H1 (cell line): ENCODE measurements around the gene AK8. TPM values are rescaled to one million over a fixed set of nuclear protein-coding genes. Genes with fewer than 3 reads are reported as not detected.

Source experiments
- CTCF ChIA-PET: fragments of 300-600 bp; sonication (Branson Sonifier 250); formaldehyde crosslinking; loops from one replicate; lab custom pipeline; 2021; ENCODE audit not compliant: partially characterized antibody; lab: Charles Lee
- POLR2A ChIA-PET: fragments of 300-600 bp; sonication (Branson Sonifier 250); formaldehyde crosslinking; loops from one replicate; lab custom pipeline; 2021; ENCODE audit warnings: inconsistent platforms; ENCODE audit not compliant: partially characterized antibody; lab: Charles Lee
- DNase-seq, 2 experiments: peaks; one replicate each; pipeline versions ENCODE4 v3.0.0 to v3.0.0-alpha.2; 2010 to 2022; ENCODE audit warnings: low spot score in 2 of 2, low read depth in 1 of 2, mixed read lengths in 1 of 2
- FAIRE-seq: peaks from 2 replicates; lab custom pipeline; 2011; peaks lifted over from hg19 to GRCh38; lab: Jason Lieb, UNC
- H2AFZ ChIP-seq: 2 replicates; pipeline ENCODE4 v1.8.1; 2012; ENCODE audit warnings: low read length, inconsistent platforms
- H2AK5ac ChIP-seq: 2 replicates; pipeline ENCODE4 v1.6.1; 2013; ENCODE audit warnings: low read depth, low read length
- H2BK120ac ChIP-seq: replicated peaks from 2 replicates; pipeline ENCODE3; 2013; ENCODE audit warnings: low read depth, low read length, inconsistent platforms
- H2BK12ac ChIP-seq: 2 replicates; pipeline ENCODE4 v1.6.1; 2013; ENCODE audit warnings: low read depth, low read length
- H2BK15ac ChIP-seq: 2 replicates; pipeline ENCODE4 v1.6.1; 2013; ENCODE audit warnings: low read length
- H2BK20ac ChIP-seq: 2 replicates; pipeline ENCODE4 v1.6.1; 2013; ENCODE audit warnings: low read length
- H2BK5ac ChIP-seq: 2 replicates; pipeline ENCODE4 v1.6.1; 2013; ENCODE audit warnings: low read depth, low read length
- H3K14ac ChIP-seq: 2 replicates; pipeline ENCODE4 v1.6.1; 2013; ENCODE audit warnings: inconsistent platforms; ENCODE audit not compliant: insufficient read length
- H3K18ac ChIP-seq: 2 replicates; pipeline ENCODE4 v1.6.1; 2013; ENCODE audit warnings: low read length; ENCODE audit errors: extremely low read depth
- H3K23ac ChIP-seq: 2 replicates; pipeline ENCODE4 v1.6.1; 2013; ENCODE audit warnings: inconsistent platforms; ENCODE audit not compliant: insufficient read length
- H3K23me2 ChIP-seq: 2 replicates; pipeline ENCODE4 v1.6.1; 2013; ENCODE audit warnings: low read depth, low read length
- H3K27ac ChIP-seq: 2 replicates; pipeline ENCODE4 v1.6.1; 2011; ENCODE audit warnings: low read depth, low read length, inconsistent platforms
- H3K27me3 ChIP-seq, 4 experiments: replicated peaks in 1 of 4; 1 replicate in 1 of 4; 2 replicates in 3 of 4; pipeline versions ENCODE4 v1.6.1 to v1.8.1; 2011 to 2013; ENCODE audit warnings: low read length in 3 of 4, mild to moderate bottlenecking in 3 of 4, inconsistent platforms in 2 of 4, mixed read lengths in 2 of 4, moderate library complexity in 1 of 4; ENCODE audit not compliant: control insufficient read depth in 3 of 4, insufficient read depth in 3 of 4; ENCODE audit errors: extremely low read depth in 1 of 4
- H3K36me3 ChIP-seq, 4 experiments: 2 replicates each; pipeline versions ENCODE4 v1.6.1 to v1.8.1; 2011 to 2013; ENCODE audit warnings: mild to moderate bottlenecking in 4 of 4, low read length in 3 of 4, moderate library complexity in 2 of 4, control low read depth in 1 of 4, inconsistent platforms in 1 of 4; ENCODE audit not compliant: insufficient read depth in 4 of 4, control insufficient read depth in 2 of 4
- H3K4ac ChIP-seq: replicated peaks from 2 replicates; pipeline ENCODE3; 2013; ENCODE audit warnings: low read length, low read depth, mixed read lengths, inconsistent platforms; ENCODE audit not compliant: insufficient read length
- H3K4me1 ChIP-seq, 4 experiments: replicated peaks in 1 of 4; 1 replicate in 1 of 4; 2 replicates in 3 of 4; pipeline versions ENCODE4 v1.6.1 to v1.8.1; 2011 to 2013; ENCODE audit warnings: low read length in 3 of 4, inconsistent platforms in 2 of 4, mixed read lengths in 1 of 4; ENCODE audit not compliant: insufficient read depth in 4 of 4, control insufficient read depth in 3 of 4
- H3K4me2 ChIP-seq, 2 experiments: 2 replicates each; pipeline versions ENCODE4 v1.6.1 to v1.8.1; 2011 to 2013; ENCODE audit warnings: low read depth in 2 of 2, low read length in 2 of 2, control low read depth in 1 of 2, inconsistent platforms in 1 of 2, mild to moderate bottlenecking in 1 of 2; ENCODE audit not compliant: insufficient read depth in 1 of 2
- H3K4me3 ChIP-seq, 4 experiments: fragments of 200-600, 300-600 bp in 1 of 4; sonication (generic), shearing (Covaris generic), sonication (Bioruptor Twin) in 1 of 4; 2 replicates each; pipeline versions ENCODE4 v1.5.1 to v1.8.1; 2011 to 2016; ENCODE audit warnings: low read length in 4 of 4, low read depth in 3 of 4, control low read depth in 2 of 4, inconsistent platforms in 2 of 4, mild to moderate bottlenecking in 2 of 4, mixed read lengths in 1 of 4, moderate library complexity in 1 of 4; ENCODE audit not compliant: insufficient read depth in 2 of 4; ENCODE audit errors: extremely low read depth in 1 of 4
- H3K56ac ChIP-seq: replicated peaks from 2 replicates; pipeline ENCODE3; 2013; ENCODE audit warnings: low read depth, mild to moderate bottlenecking, mixed read lengths, low read length, inconsistent platforms; ENCODE audit not compliant: insufficient read length
- H3K79me1 ChIP-seq: 2 replicates; pipeline ENCODE4 v1.6.1; 2013; ENCODE audit warnings: low read depth, low read length, control low read depth
- H3K79me2 ChIP-seq, 2 experiments: 2 replicates each; pipeline versions ENCODE4 v1.6.1 to v1.8.1; 2012 to 2013; ENCODE audit warnings: low read length in 2 of 2, mild to moderate bottlenecking in 2 of 2, inconsistent platforms in 1 of 2; ENCODE audit not compliant: insufficient read depth in 2 of 2, control insufficient read depth in 1 of 2
- H3K9ac ChIP-seq, 4 experiments: replicated peaks in 1 of 4; 1 replicate in 1 of 4; 2 replicates in 3 of 4; pipeline versions ENCODE4 v1.6.1 to v1.8.1; 2011 to 2013; ENCODE audit warnings: low read depth in 3 of 4, low read length in 3 of 4, control low read depth in 2 of 4, mild to moderate bottlenecking in 2 of 4, moderate library complexity in 2 of 4, inconsistent platforms in 1 of 4; ENCODE audit errors: extremely low read depth in 1 of 4
- H3K9me3 ChIP-seq, 2 experiments: 2 replicates each; pipeline versions ENCODE4 v1.6.1 to v1.8.1; 2012 to 2013; ENCODE audit warnings: mild to moderate bottlenecking in 2 of 2, moderate library complexity in 2 of 2, control low read depth in 1 of 2, inconsistent platforms in 1 of 2, low read depth in 1 of 2, low read length in 1 of 2, mixed read lengths in 1 of 2; ENCODE audit not compliant: insufficient read depth in 2 of 2
- H4K20me1 ChIP-seq, 2 experiments: replicated peaks in 1 of 2; 2 replicates each; pipeline versions ENCODE3 to v1.8.1; 2011 to 2013; ENCODE audit warnings: inconsistent platforms in 2 of 2, low read length in 2 of 2, mild to moderate bottlenecking in 1 of 2; ENCODE audit not compliant: insufficient read depth in 2 of 2, control insufficient read depth in 1 of 2
- H4K5ac ChIP-seq: 2 replicates; pipeline ENCODE4 v1.6.1; 2013; ENCODE audit warnings: low read length, low read depth, mixed read lengths, inconsistent platforms; ENCODE audit not compliant: insufficient read length
- H4K8ac ChIP-seq: 2 replicates; pipeline ENCODE4 v1.8.0; 2013; ENCODE audit warnings: mild to moderate bottlenecking, moderate library complexity, low read length, inconsistent platforms; ENCODE audit not compliant: insufficient read depth; ENCODE audit errors: extremely low read depth
- H4K91ac ChIP-seq: replicated peaks from 2 replicates; pipeline ENCODE3; 2013; ENCODE audit warnings: low read length, mixed read lengths, inconsistent platforms; ENCODE audit not compliant: insufficient read length
- WGBS, 2 experiments: shearing (Covaris generic) in 1 of 2; methylation state at CpG; one replicate each; pipeline versions ENCODE4 v1.1.6 to v1.1.7; 2013 to 2015; ENCODE audit warnings: low lambda C conversion rate in 2 of 2, mixed read lengths in 2 of 2, inconsistent platforms in 1 of 2, low coverage in 1 of 2, missing lambda C conversion rate in 1 of 2; ENCODE audit not compliant: insufficient replicate concordance in 2 of 2, insufficient coverage in 1 of 2, insufficient read length in 1 of 2; ENCODE audit errors: extremely low coverage in 1 of 2, missing lambda C conversion rate in 1 of 2; 5-methylcytosine and 5-hydroxymethylcytosine counted together
- polyA plus RNA-seq, 7 experiments: library from polyadenylated mRNA; depleted of rRNA in 3 of 7; stranded (reverse) in 5 of 7; unstranded in 2 of 7; fragments of >200 nt in 5 of 7; fragments of 200-250 nt in 2 of 7; gene quantifications; 1 replicate in 5 of 7; 2 replicates in 1 of 7; 4 replicates in 1 of 7; pipeline versions ENCODE4 v1.2.1 to v1.2.3, GENCODE V29; 2011 to 2013; ENCODE audit warnings: missing spikeins in 2 of 7, mixed read lengths in 2 of 7
- total RNA-seq: library from RNA; stranded (reverse); fragmentation: NEBNext Ultra II Directional; extraction: Animal tissue kit (Norgen Biotek cat#: 25700); gene quantifications from 2 replicates; pipeline ENCODE4 v1.2.1, GENCODE V29; 2021

AK8 gene
- total and polyA plus RNA-seq, 2 of the 8 experiments (the other 6 are each of a cell fraction or from before 2014, with no cell fraction given) = 0.35 to 0.48 TPM

GRCh38 chr9:132826621-132827365 is 51.3 kb downstream of the AK8 start:
- WGBS, 2 experiments = 85% methylated on average over 11 of the region's 13 CpGs; no CpG with 5 or more reads in 1 of the 2 experiments
- H2BK5ac ChIP-seq = no peak overlapping the region
- H4K20me1 ChIP-seq = no peaks in the 10 kb centered on the region
- H3K79me1 ChIP-seq = no peaks in the 10 kb centered on the region
- no peak overlapping the region for H2AK5ac ChIP-seq
- H3K4me3 ChIP-seq = no peak overlapping the region
- H3K9me3 ChIP-seq = no peaks in the 10 kb centered on the region
- no peak overlapping the region for H2BK120ac ChIP-seq
- no peak overlapping the region for H2BK12ac ChIP-seq
- no peaks in the 10 kb centered on the region for H3K23me2 ChIP-seq
- no peak overlapping the region for H3K18ac ChIP-seq
- no peak overlapping the region for H4K8ac ChIP-seq
- H3K27me3 ChIP-seq = peaks cover 0 to 3% (median 0%) of the 10 kb centered on the region in 4 experiments; a peak in 1 of 7 replicates
- no peak overlapping the region for H4K91ac ChIP-seq
- H3K79me2 ChIP-seq = no peaks in the 10 kb centered on the region
- no peak overlapping the region for H4K5ac ChIP-seq
- H3K4me1 ChIP-seq = no peaks in the 10 kb centered on the region
- no peak overlapping the region for H3K23ac ChIP-seq
- H3K56ac ChIP-seq = no peak overlapping the region
- no peak overlapping the region for H3K4ac ChIP-seq
- H3K4me2 ChIP-seq = no peak overlapping the region
- ChIA-PET CTCF (interaction anchor here (0.9 to 1.7 kb wide), 4 partner anchors 19 to 146 kb away, joined by 3 to 6 read pairs (median 5); no protein-coding TSS in a partner anchor), POLR2A (no interaction called here)
- no peak for DNase-seq
- H2BK15ac ChIP-seq = no peak overlapping the region
- H3K27ac ChIP-seq = no peak overlapping the region
- FAIRE-seq = no peak
- no peak overlapping the region for H2AFZ ChIP-seq
- no peak overlapping the region for H3K9ac ChIP-seq
- H3K36me3 ChIP-seq = no peaks in the 10 kb centered on the region
- H3K14ac ChIP-seq = no peak overlapping the region
- no peak overlapping the region for H2BK20ac ChIP-seq
